Fibroblast of skin of left biceps (primary cell): ENCODE measurements around the gene CCDC13.
"Not testable (repeated sequence)": the region's sequence is repeated elsewhere in the genome, so short reads cannot be mapped to it uniquely, and the experiment has no call there.

ENCODE experiments used
- DNase-seq, 2 experiments: peaks; one replicate each; pipeline ENCODE4 v3.0.0-alpha.2; 2013; ENCODE audit warnings: low read depth in 2 of 2

CCDC13 gene, protein sequence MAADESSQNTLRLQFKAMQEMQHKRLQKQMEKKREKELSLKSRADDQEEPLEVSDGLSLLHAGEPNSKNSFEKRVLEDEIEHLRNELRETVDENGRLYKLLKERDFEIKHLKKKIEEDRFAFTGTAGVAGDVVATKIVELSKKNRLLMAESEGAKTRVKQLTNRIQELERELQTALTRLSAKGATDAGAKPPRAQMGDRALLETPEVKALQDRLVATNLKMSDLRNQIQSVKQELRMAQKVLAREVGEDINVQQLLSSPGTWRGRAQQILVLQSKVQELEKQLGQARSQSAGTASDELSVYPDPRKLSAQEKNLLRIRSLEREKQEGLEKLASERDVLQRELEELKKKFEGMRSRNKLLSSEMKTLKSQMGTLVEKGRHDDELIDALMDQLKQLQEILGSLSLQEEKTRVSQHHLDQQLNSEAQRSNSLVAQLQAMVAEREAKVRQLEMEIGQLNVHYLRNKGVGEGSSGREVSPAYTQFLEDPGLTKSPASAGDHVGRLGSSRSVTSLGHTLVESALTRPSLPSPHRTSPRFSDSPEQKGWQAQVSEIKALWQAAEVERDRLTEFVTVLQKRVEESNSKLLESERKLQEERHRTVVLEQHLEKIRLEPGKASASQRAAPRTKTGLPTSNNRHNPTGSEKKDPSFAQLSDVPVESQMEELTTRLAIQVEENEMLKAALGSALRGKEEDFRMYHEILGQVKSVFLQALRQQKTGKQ

GRCh38 chr3:42772670-42773408 lies at the start of gene CCDC13:
TSS of gene CCDC13 (minus strand) at chr3:42773253. CDS start at chr3:42758345, 14,908 bp downstream.
- peak; percentile 47 to 55 for DNase-seq

DNA sequence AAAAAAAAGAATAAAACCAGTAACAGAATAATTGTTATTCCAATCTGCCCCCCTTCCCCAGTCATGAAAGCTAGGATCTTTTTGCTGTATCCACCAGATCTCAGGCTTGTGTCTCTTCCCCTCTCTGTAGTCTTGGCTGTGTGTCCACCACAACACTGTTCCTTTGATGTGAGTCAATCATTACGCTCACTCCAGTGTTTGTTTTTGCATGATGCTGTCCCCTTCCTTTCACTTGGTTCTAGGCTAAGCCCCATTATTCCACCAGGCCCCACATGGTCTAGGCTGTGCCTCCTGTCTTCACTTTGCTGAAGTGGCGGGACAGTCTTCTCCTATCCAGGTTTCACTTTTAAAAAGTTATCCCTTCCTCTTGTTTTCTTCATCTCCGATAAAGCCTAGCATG lies 49.8 kb upstream of the CCDC13 start:
- DNase-seq = no peak

DNA sequence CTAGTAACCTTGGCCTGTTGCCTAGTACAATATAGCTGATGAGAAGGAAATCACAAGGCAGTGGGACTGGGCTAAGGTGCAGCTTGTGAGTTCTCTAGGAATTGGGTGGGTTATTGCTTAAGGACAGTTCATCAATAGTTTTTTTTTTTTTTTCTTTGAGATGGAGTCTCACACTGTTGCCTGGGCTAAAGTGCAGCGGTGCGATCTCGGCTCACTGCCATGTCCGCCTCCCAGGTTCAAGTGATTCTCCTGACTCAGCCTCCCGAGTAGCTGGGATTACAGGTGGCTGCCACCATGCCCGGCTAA lies 47.6 kb upstream of the CCDC13 start:
- no peak for DNase-seq

- DNase-seq = no peak
These were observed 46.4 kb upstream of the CCDC13 start for GRCh38 chr3:42819351-42819965.

DNA sequence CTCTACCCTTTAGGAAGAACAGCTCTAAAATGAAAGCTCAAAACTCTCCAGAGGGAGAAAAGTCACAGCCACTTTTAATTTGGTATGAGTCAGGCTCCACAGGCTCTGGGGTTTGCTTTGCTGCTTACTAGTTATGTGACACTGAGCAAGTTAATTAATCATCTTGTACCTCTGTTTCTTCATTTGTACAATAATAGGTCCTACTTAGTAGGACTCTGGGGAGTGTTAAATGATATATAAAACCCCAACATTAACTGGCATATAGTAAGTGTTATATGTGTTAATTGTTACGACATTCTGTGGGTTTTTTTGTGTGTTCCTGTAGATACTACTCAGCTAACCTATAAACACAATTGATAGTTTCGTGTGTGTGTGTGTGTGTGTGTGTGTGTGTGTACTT lies 42.8 kb upstream of the CCDC13 start:
- DNase-seq = no peak

DNA sequence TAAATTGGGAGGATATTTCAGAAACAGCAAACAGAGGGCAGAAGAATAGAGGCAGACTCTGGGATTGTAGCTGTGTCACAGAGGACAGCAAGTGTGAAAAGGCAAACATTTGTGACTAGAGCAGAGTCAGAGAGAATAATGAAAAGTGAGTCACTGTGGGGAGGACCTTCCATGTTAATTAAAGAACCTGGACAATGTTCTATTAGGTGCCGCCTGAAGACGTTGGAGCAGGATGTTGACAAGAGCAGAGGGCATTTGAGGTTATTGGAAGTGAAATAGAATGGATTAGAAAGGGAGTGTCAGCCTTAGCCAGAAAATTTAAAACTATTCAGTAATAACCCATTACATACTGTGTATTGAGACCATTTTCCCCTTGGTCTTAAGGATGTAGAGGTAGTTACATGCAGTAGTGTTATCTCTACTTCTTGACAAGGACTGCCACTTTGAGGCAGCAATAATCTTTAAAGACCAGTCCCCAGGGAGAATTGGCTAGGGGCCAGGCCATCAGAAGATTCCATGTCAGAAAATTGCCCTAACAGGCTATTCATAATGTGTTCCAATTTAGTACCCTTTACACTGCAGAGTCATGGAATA lies 42.0 kb upstream of the CCDC13 start:
- DNase-seq = no peak

- no peak for DNase-seq
These were observed 41.2 kb upstream of the CCDC13 start for GRCh38 chr3:42814246-42814645.

DNA sequence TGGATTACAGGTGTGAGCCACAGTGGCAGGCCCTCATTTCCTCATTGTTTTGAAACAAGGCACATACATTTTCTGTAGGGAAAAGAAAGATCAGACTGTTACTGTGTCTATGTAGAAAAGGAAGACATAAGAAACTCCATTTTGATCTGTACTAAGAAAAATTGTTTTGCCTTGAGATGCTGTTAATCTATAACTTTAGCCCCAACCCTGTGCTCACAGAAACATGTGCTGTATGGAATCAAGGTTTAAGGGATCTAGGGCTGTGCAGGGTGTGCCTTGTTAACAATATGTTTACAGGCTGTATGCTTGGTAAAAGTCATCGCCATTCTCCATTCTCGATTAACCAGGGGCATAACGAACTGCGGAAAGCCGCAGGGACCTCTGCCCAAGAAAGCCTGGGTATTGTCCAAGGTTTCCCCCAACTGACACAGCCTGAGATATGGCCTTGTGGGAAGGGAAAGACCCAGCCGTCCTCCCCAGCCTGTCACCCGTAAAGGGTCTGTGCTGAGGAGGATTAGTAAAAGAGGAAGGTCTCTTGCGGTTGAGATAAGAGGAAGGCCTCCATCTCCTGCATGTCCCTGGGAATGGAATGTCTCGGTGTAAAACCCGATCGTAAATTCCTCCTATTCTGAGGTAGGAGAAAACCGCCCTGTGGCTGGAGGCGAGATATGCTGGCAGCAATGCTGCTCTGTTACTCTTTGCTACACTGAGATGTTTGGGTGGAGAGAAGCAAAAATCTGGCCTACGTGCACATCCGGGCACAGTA lies 38.2 kb upstream of the CCDC13 start:
- DNase-seq = not testable (repeated sequence)

- not testable (repeated sequence) for DNase-seq
These were observed 37.7 kb upstream of the CCDC13 start for GRCh38 chr3:42810706-42811105.

GRCh38 chr3:42809202-42809601 lies 36.1 kb upstream of the CCDC13 start, which contains the start of gene ACKR2:
TSS of gene ACKR2 (plus strand) at chr3:42809445. CDS start at chr3:42864503, 55,058 bp downstream.
- DNase-seq = no peak

- no peak for DNase-seq
These were observed 34.9 kb upstream of the CCDC13 start for GRCh38 chr3:42807929-42808328.

GRCh38 chr3:42805141-42805821 lies 32.2 kb upstream of the CCDC13 start:
- DNase-seq = no peak

GRCh38 chr3:42804831-42805132 lies 31.7 kb upstream of the CCDC13 start:
- no peak for DNase-seq

- peak; percentile 78 to 82 for DNase-seq
These were observed 31.2 kb upstream of the CCDC13 start, which contains the start of gene HIGD1A for GRCh38 chr3:42804106-42804830. TSS of gene HIGD1A (minus strand) at chr3:42804490. CDS start at chr3:42794253, 10,237 bp downstream.

DNA sequence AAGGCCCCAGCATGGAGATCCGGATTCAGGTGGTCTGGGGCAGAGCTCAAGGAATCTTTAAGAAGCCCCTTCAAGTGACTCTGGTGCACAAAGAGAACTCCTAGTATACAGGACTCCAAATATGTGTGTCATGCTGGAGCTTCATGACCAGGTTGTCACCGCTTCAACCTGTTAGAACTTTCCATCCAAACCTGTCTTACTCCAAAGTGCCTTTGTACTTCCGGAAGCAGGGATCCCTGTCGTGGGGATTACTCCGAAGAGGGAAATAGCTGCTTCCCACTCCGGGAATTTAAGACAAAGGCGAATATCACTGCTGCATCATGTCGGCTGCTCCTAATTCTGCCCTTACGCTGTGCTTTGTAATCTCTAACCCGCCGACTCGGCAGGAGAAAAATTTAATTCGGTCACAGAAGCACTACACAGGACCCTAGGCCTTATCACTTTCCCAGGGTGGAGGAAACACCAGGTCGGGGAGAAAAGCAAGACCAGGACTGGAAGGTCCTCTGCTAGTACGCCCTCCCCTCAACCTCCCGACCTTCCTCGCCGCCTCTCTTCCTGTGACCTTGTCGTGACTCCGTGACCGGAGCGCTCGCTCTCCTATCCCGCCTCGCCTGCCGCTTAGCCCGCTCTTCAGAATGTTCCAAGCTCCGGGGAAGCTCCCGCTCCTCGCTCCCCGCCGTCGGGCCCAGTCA lies 30.5 kb upstream of the CCDC13 start:
- DNase-seq = no peak

- no peak for DNase-seq
These were observed 29.9 kb upstream of the CCDC13 start for GRCh38 chr3:42802876-42803413.

DNA sequence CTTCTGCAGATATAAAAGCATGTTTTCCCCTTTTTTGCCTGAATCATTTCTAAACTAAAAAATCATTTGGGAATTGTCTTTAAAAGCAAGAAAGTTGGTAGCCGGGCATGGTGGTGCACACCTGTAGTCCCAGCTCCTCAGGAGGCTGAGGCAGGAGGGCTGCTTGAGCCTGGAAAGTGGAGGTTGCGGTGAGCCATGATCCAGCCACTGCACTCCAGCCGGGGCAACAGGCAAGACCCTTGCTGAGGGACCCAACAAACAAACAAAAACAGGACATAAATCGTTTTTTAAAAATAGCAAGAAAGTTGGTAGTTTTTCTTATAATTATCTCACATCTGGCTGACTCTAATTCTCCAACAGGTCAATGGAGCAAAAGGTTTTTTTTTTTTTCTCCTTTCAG lies 28.7 kb upstream of the CCDC13 start:
- no peak for DNase-seq

DNA sequence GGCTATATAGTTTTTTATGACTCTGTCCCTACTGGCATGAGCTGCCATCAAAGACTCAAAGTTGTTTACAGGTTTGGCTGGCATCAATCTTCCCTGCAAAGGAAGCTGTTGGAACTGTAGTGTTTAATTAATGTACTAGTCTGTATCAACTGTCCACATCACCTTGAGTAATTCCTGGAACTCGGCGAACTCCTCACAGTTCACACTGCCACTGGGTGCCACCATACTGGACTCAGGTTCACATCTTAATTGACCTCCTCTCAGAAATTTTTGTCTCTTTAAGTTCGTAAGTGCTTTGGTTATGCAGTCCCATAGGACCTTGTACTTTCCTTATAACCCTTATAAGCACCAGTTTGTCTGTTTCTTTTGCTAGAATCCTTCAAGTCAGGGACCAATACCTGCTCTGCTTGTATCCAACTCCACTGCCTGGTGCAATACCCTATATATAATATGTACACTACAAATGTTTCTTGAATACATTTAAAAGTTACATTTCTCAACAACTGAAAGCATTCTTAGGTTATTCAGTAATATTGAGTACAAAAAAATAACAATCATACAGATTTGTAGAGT lies 28.1 kb upstream of the CCDC13 start:
- no peak for DNase-seq
